ENCODE data around the gene ABCA3.
A peak's percentile ranks its signal among the peaks of the same experiment; 100 is the strongest.

ABCA3 gene

DNA sequence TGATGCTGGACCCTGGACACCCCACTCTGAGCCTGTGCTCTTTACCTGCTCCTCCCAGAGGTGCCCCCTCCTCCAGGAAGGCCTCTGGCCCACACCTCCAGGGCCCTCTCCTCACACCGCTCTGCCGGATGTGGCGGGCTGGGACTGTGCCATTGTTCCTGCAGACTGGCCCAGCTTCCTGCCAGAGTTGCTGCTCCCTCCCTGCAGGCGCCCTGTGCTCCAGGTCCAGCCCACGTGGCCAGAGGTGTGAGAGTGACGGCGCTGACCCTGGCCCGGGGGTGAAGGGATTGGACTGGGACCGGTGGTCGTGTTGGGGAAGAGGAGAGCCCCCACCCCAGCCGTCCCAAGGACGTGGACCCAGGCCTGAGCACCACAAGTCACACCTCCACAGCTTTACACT is 111.4 kb downstream of the ABCA3 start:
- H3K4me3 ChIP-seq, result no peak overlapping the region
- H3K27ac ChIP-seq, result peak overlapping the region in 1 of 21 experiments; percentile 30

DNA sequence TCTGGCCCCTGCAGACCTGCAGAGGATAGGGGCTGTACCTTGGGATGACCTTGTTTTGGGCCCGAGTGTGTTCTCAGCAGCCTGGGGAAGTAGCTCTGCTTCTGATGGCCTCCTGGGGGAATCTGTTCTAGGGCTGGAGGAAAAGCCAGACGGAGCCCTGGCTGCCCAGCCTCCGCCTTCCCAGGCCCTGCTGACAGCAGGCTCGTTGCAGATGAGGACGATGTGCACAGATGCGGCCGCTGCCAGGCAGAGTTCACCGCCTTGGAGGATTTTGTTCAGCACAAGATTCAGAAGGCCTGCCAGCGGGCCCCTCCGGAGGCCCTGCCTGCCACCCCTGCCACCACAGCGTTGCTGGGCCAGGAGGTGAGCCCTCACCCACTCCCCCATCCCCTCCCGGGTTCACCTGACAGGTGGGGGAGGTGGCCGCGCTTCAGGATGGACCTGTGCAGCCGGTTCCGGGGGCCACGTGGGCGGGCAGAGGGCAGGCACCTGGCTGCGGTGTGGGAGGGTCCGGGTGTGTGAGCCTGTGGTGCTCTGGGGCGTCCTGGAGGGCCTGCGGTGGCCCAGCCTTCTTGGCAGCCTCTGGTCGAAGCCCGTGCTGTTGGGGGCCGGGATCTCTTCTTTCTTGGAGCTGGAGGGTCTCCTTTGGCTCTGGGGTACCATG is 112.2 kb downstream of the ABCA3 start:
- Histone ChIP-seq H3K27ac (peak overlapping the region in 7 of 21 experiments; percentile 2 to 54 (median 28)), H3K4me3 (no peak overlapping the region)

DNA sequence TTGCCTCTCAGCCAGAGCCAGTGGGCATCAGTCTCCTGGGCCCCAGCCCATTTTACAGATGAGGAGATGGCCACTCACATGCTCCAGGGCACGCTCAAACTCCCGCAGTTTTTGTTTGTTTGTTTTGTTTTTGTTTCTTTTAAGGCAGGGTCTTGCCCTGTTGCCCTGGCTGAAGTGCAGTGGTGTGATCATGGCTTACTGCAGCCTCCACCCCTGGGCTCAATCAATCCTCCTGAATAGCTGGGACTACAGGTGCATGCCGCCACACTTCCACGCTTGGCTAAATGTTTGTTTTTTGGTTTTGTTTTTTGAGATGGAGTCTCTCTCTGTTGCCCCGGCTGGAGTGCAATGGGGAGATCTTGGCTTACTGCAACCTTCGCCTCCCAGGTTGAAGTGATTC is 113.6 kb downstream of the ABCA3 start:
- H3K27ac ChIP-seq, result peak overlapping the region in 1 of 21 experiments; percentile 41

DNA sequence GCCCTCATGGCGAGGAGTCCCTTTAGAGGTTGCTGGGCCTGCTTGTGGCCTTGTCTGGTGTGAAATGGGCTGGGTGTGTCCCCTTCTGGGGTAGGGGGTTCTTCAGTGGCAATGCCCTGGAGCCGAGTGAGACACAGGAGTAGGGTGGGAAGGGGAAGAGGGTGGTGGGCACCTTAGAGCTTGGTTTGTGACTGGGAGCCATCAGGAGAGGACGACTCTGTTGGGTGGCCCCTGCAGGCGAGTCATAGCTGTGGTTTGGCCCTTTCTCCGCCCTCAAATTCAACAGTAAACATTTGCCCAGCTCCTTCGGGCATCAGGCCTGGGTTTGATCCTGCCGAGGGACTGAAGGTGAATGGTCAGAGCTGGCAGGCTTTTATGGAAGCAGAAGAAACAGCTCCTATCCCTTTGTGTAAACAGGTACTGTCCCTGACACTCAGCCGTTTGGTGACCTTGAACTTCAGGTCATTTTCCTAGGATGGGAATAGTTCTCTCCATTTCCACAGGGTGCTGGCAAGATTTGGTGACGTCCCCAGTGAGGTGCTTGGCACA is 114.2 kb downstream of the ABCA3 start:
- Histone ChIP-seq H3K27ac (peak overlapping the region in 1 of 21 experiments; percentile 10), H3K4me3 (no peak overlapping the region)

More for the DNA sequence above, 113.6 kb downstream of the ABCA3 start:
- no peak overlapping the region for H3K4me3 ChIP-seq
